Endothelial cell (in vitro differentiated cells): ENCODE measurements around the gene LRRFIP1. TPM values are rescaled to one million over a fixed set of nuclear protein-coding genes. Genes with fewer than 3 reads are reported as not detected.

Source experiments
- DNase-seq: peaks from one replicate; pipeline ENCODE4 v3.0.0; 2021; ENCODE audit warnings: low spot score
- H3K27ac Mint-ChIP-seq: one replicate; pipeline ENCODE4 v1.8.0; 2021; ENCODE audit warnings: mixed read lengths, inconsistent platforms; ENCODE audit not compliant: unreplicated experiment
- H3K27me3 Mint-ChIP-seq: one replicate; pipeline ENCODE4 v1.8.0; 2021; ENCODE audit warnings: mild to moderate bottlenecking, moderate library complexity, mixed read lengths, inconsistent platforms; ENCODE audit not compliant: unreplicated experiment
- H3K36me3 Mint-ChIP-seq: one replicate; pipeline ENCODE4 v1.8.0; 2021; ENCODE audit warnings: mild to moderate bottlenecking, low read depth, mixed read lengths, inconsistent platforms; ENCODE audit not compliant: unreplicated experiment
- H3K4me1 Mint-ChIP-seq: one replicate; pipeline ENCODE4 v1.8.0; 2021; ENCODE audit warnings: mild to moderate bottlenecking, mixed read lengths, inconsistent platforms; ENCODE audit not compliant: unreplicated experiment
- H3K4me3 Mint-ChIP-seq: one replicate; pipeline ENCODE4 v1.8.0; 2021; ENCODE audit warnings: mild to moderate bottlenecking, mixed read lengths, inconsistent platforms; ENCODE audit not compliant: unreplicated experiment
- H3K9me3 Mint-ChIP-seq: one replicate; pipeline ENCODE4 v1.8.0; 2021; ENCODE audit warnings: mixed read lengths, inconsistent platforms; ENCODE audit not compliant: unreplicated experiment
- total RNA-seq: library from RNA; stranded (reverse); fragmentation: NEBNext Ultra II Directional; extraction: Animal tissue kit (Norgen Biotek cat#: 25700); gene quantifications from one replicate; pipeline ENCODE4 v1.2.1, GENCODE V29; 2021; ENCODE audit not compliant: unreplicated experiment
- TF ChIP-seq, protein P1 (sequence below): fragments of 200-600 bp; sonication (generic); IDR thresholded peaks from one replicate; pipeline ENCODE4 v1.5.0; 2021; ENCODE audit warnings: antibody characterized with exemption; ENCODE audit not compliant: unreplicated experiment

The LRRFIP1 gene
- total RNA-seq, 1 donor from 2014 or later = 105 TPM

- H3K4me1 Mint-ChIP-seq = peaks cover 5% of the 10 kb centered on the region
- no peak overlapping the region for H3K4me3 Mint-ChIP-seq
- TF ChIP-seq, protein P1, sequence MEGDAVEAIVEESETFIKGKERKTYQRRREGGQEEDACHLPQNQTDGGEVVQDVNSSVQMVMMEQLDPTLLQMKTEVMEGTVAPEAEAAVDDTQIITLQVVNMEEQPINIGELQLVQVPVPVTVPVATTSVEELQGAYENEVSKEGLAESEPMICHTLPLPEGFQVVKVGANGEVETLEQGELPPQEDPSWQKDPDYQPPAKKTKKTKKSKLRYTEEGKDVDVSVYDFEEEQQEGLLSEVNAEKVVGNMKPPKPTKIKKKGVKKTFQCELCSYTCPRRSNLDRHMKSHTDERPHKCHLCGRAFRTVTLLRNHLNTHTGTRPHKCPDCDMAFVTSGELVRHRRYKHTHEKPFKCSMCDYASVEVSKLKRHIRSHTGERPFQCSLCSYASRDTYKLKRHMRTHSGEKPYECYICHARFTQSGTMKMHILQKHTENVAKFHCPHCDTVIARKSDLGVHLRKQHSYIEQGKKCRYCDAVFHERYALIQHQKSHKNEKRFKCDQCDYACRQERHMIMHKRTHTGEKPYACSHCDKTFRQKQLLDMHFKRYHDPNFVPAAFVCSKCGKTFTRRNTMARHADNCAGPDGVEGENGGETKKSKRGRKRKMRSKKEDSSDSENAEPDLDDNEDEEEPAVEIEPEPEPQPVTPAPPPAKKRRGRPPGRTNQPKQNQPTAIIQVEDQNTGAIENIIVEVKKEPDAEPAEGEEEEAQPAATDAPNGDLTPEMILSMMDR = no peak
- H3K36me3 Mint-ChIP-seq = peaks cover 6% of the 10 kb centered on the region
- no peak overlapping the region for H3K27ac Mint-ChIP-seq
- no peak for DNase-seq
- no peaks in the 10 kb centered on the region for H3K27me3 Mint-ChIP-seq
- H3K9me3 Mint-ChIP-seq = no peaks in the 10 kb centered on the region
Measured at GRCh38 chr2:237801466-237801865, 174.1 kb downstream of the LRRFIP1 start.

DNA sequence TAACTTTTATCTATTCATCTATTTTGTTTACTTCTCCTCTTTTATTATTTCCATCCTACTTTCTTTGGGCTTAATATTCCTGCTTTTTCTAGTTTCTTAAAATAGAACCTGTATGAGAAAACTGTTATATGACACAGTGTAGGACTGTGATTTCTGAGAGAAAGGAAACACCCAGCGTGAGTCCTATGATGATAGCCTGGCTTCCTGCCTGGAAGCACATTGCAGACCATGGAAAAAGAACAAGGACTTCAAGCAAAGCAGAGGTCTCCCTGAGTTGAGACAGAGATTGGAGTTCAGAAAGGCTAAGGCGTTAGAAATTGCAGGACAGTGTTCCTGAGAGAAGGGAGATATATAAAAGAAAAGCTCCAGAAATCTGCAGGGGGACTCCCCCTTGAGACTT is 178.9 kb downstream of the LRRFIP1 start:
- Mint-ChIP-seq H3K36me3 (no peaks in the 10 kb centered on the region), H3K4me1 (peaks cover 5% of the 10 kb centered on the region), H3K27me3 (no peaks in the 10 kb centered on the region), H3K27ac (no peak overlapping the region), H3K9me3 (no peaks in the 10 kb centered on the region), H3K4me3 (no peak overlapping the region)
- no peak for DNase-seq
- TF ChIP-seq, protein P1 = no peak

DNA sequence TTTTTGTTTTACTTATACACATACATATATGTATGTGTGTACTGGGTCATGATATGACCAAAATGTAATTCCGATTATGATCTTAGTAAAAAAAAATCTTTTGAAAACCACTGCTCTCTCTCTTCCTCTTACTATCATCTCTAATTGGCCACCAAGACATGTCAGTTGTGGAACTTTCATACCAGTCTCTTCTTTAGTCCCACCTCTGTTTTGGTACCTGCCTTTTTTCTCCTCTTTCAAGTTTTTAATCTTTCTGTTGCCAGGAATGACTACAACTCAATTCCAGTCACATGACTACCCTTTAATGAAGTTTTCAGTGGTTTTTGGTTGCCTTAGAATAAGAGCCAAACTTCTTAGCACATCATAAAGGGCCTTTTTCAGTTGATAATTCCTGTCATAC is 188.2 kb downstream of the LRRFIP1 start:
- Mint-ChIP-seq H3K4me3 (no peak overlapping the region), H3K36me3 (no peaks in the 10 kb centered on the region), H3K27ac (no peak overlapping the region), H3K4me1 (no peaks in the 10 kb centered on the region), H3K9me3 (no peaks in the 10 kb centered on the region), H3K27me3 (no peaks in the 10 kb centered on the region)
- TF ChIP-seq, protein P1 = no peak
- no peak for DNase-seq

GRCh38 chr2:237816531-237816930 is 189.1 kb downstream of the LRRFIP1 start:
- Mint-ChIP-seq H3K9me3 (no peaks in the 10 kb centered on the region), H3K27me3 (no peaks in the 10 kb centered on the region)

DNA sequence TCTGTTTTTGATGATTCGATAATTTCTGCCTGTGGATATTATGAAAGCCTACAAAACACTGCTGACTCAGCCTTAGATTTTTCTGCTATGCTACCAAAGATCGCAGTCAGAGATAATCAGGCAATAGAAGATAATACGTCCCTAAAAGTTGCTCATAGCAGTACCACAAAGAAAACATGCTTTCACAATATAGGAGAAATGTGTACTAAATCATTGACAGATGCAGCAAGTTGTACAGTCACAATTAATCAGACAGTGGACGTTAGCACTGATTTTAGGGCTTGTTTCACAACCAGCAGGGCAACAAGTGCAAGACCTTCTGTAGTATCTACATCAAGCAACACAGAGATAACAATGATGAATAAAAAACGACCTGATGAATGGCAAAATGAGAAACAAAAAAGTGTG is 190.7 kb downstream of the LRRFIP1 start:
- H3K9me3 Mint-ChIP-seq = no peaks in the 10 kb centered on the region
- DNase-seq = no peak
- H3K4me1 Mint-ChIP-seq = no peaks in the 10 kb centered on the region
- H3K27ac Mint-ChIP-seq = no peak overlapping the region
- H3K36me3 Mint-ChIP-seq = no peaks in the 10 kb centered on the region
- H3K4me3 Mint-ChIP-seq = no peak overlapping the region
- TF ChIP-seq, protein P1 = no peak
- peaks cover 1% of the 10 kb centered on the region for H3K27me3 Mint-ChIP-seq

More at GRCh38 chr2:237816531-237816930, 189.1 kb downstream of the LRRFIP1 start:
- H3K4me3 Mint-ChIP-seq = no peak overlapping the region
- H3K27ac Mint-ChIP-seq = no peak overlapping the region
- DNase-seq = no peak
- TF ChIP-seq, protein P1 = no peak
- H3K4me1 Mint-ChIP-seq = no peaks in the 10 kb centered on the region
- no peaks in the 10 kb centered on the region for H3K36me3 Mint-ChIP-seq
